ENCODE data around the gene MAP3K2.

Gene MAP3K2

DNA sequence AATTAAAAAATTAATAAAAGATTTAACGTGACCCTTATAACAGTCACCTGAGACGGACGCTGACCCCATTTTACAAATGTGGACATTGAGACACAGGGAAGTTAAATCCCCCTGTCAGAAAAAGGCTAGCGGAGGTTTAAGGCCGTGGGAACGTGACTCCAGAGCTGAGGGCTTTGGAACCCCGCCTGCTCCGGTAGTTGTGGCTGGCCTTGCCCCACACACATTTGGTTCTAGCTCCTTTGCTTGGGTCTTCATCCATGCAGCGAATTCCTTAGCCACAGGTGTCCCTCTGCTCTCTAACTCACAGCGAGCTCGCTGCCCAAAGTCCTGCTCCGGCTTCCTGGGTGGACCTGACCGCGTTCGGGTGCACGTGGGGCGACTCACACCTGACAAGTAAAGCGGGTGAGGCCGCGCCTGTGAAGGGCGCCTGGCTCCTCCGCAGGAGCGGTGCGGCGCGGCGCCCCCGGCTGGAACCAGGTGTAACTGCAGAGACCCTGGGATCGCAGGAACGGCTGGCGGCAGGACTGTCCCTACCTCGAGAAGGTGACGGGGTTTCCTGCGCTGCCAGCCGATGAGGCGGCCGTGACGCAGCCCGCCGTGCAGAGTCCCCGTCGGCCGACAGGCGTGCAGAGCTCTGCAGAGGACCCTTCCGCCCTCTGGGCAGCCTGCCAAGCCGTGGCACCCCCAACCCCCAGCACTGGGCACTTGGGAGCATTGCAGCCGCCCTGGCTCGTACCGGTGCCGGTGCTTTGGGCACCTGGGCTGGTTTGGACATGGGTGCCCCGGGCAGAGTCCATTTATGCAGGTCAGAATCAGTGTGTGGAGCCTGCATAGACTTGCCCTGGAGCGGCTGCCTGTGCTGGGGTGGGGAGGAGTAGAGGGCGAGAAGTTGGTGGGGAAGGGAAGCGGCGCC lies 28.1 kb upstream of the MAP3K2 start:
- H3K36me3 ChIP-seq (replicated peaks in 1 of 2; ENCODE audit: control insufficient read depth in 2 of 2, insufficient read depth in 2 of 2, low read length in 2 of 2): no peaks in the 10 kb centered on the region
- H3K9me3 ChIP-seq (replicated peaks in 1 of 2; ENCODE audit: control insufficient read depth in 2 of 2, insufficient read depth in 1 of 2, low read depth in 1 of 2, low read length in 2 of 2): peaks cover 0 to 7% of the 10 kb centered on the region in 2 donors
- H4K8ac ChIP-seq (ENCODE audit: low read depth, low read length): no peak overlapping the region
- no peak overlapping the region for H2BK120ac ChIP-seq (ENCODE audit: low read depth, low read length)
- H3K27me3 ChIP-seq (ENCODE audit: control insufficient read depth in 3 of 3, insufficient read depth in 3 of 3, low read depth in 1 of 3, low read length in 3 of 3): peaks cover 5 to 63% (median 21%) of the 10 kb centered on the region in 3 experiments
- H3K27ac ChIP-seq (replicated peaks; ENCODE audit: low read length): no peak overlapping the region
- peak overlapping the region; percentile 71 for H3K4me2 ChIP-seq (ENCODE audit: insufficient read depth, low read length, poor library complexity, severe bottlenecking)
- no peak overlapping the region for H4K91ac ChIP-seq (ENCODE audit: low read depth, low read length, poor library complexity)
- peak overlapping the region; percentile 83 for H2BK5ac ChIP-seq (ENCODE audit: low read length)
- H2BK12ac ChIP-seq (ENCODE audit: low read length): no peak overlapping the region
- no peak overlapping the region for H3K4ac ChIP-seq (ENCODE audit: low read length)
- peak overlapping the region; percentile 23 to 67 for H3K4me3 ChIP-seq (ENCODE audit: low read length in 2 of 2)
- no CpG with 5 or more reads among the region's 55 CpGs for WGBS, 2 donors (ENCODE audit: extremely low coverage in 2 of 2, insufficient read length in 2 of 2, insufficient replicate concordance in 1 of 2)
- peak overlapping the region; percentile 88 for H3K18ac ChIP-seq (ENCODE audit: low read length)
- H3K4me1 ChIP-seq (ENCODE audit: control insufficient read depth in 2 of 2, insufficient read depth in 1 of 2, low read depth in 1 of 2, low read length in 2 of 2): peaks cover 0 to 4% of the 10 kb centered on the region in 2 donors
- H2AK5ac ChIP-seq (ENCODE audit: low read depth, low read length): no peak overlapping the region
- peak overlapping the region; percentile 91 for H2AFZ ChIP-seq (ENCODE audit: low read length)
- peak overlapping the region; percentile 75 for H3K23ac ChIP-seq (ENCODE audit: low read depth, low read length, poor library complexity)
- H3K79me1 ChIP-seq (ENCODE audit: low read depth, low read length): no peaks in the 10 kb centered on the region
- H3K9ac ChIP-seq (ENCODE audit: low read depth, low read length, poor library complexity): no peak overlapping the region
- H3K14ac ChIP-seq (ENCODE audit: low read length): peak overlapping the region; percentile 91
- peak overlapping the region; percentile 59 for H2BK15ac ChIP-seq (ENCODE audit: low read length)
- peak; percentile 58 for DNase-seq (ENCODE audit: low spot score)

DNA sequence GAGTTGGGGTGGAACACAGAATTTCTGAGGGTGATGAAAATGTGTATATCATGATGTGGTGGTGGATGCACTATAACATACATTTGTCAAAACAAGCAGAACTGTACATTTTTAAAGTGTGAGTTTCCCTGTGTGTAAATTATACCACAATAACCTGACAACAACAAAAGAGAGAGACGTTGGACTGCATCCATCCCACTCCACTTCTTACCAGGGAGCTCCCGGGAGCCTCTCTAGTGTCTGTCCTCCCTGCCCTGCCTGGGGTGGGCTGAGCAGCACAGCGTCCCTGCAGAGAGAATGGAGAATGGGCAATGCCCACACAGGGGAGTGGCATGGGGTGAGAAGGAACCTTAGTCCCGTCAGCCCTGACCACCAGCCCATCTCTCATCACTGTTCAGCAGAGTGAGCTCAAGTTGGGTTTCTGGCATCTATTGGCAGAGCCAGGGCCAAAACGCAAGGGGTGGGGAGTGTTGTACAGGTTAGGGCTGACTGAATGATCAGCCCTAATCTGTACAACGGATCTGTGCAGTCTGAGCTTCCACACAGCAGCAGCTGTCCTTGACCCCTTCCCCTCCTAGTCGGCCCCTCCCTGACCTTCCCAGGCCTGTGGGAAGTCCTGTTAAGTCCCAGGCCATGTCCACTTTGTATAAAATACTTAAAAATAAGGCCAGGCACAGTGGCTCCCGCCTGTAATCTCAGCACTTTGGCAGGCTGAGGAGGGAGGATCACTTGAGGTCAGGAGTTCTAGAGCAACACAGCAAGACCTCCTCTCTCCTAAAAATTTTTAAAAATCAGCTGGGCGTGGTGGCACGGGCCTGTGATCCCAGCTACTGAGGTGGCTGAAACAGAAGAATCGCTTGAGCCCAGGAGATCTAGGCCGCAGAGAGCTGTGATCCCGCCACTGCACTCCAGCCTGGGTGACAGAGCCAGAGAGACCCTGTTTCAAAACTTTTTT lies 27.1 kb upstream of the MAP3K2 start:
- Histone ChIP-seq H2BK15ac (ENCODE audit: low read length) (no peak overlapping the region), H2BK120ac (ENCODE audit: low read depth, low read length) (no peak overlapping the region), H3K27ac (replicated peaks; ENCODE audit: low read length) (no peak overlapping the region), H3K4me3 (ENCODE audit: low read length in 2 of 2) (no peak overlapping the region), H2BK5ac (ENCODE audit: low read length) (no peak overlapping the region), H2AK5ac (ENCODE audit: low read depth, low read length) (no peak overlapping the region), H3K4me2 (ENCODE audit: insufficient read depth, low read length, poor library complexity, severe bottlenecking) (no peak overlapping the region), H3K79me1 (ENCODE audit: low read depth, low read length) (no peaks in the 10 kb centered on the region), H3K4me1 (ENCODE audit: control insufficient read depth in 2 of 2, insufficient read depth in 1 of 2, low read depth in 1 of 2, low read length in 2 of 2) (peaks cover 0 to 4% of the 10 kb centered on the region in 2 donors), H3K9me3 (replicated peaks in 1 of 2; ENCODE audit: control insufficient read depth in 2 of 2, insufficient read depth in 1 of 2, low read depth in 1 of 2, low read length in 2 of 2) (peaks cover 0 to 7% of the 10 kb centered on the region in 2 donors), H3K23ac (ENCODE audit: low read depth, low read length, poor library complexity) (peak overlapping the region; percentile 86), H3K14ac (ENCODE audit: low read length) (no peak overlapping the region), H4K91ac (ENCODE audit: low read depth, low read length, poor library complexity) (no peak overlapping the region), H4K8ac (ENCODE audit: low read depth, low read length) (no peak overlapping the region), H3K18ac (ENCODE audit: low read length) (no peak overlapping the region), H3K4ac (ENCODE audit: low read length) (no peak overlapping the region), H3K27me3 (ENCODE audit: control insufficient read depth in 3 of 3, insufficient read depth in 3 of 3, low read depth in 1 of 3, low read length in 3 of 3) (peaks cover 5 to 53% (median 20%) of the 10 kb centered on the region in 3 experiments), H2AFZ (ENCODE audit: low read length) (no peak overlapping the region), H2BK12ac (ENCODE audit: low read length) (peak overlapping the region; percentile 31), H3K9ac (ENCODE audit: low read depth, low read length, poor library complexity) (no peak overlapping the region), H3K36me3 (replicated peaks in 1 of 2; ENCODE audit: control insufficient read depth in 2 of 2, insufficient read depth in 2 of 2, low read length in 2 of 2) (no peaks in the 10 kb centered on the region)
- no peak for DNase-seq (ENCODE audit: low spot score)
- no CpG with 5 or more reads among the region's 13 CpGs for WGBS, 2 donors (ENCODE audit: extremely low coverage in 2 of 2, insufficient read length in 2 of 2, insufficient replicate concordance in 1 of 2)

DNA sequence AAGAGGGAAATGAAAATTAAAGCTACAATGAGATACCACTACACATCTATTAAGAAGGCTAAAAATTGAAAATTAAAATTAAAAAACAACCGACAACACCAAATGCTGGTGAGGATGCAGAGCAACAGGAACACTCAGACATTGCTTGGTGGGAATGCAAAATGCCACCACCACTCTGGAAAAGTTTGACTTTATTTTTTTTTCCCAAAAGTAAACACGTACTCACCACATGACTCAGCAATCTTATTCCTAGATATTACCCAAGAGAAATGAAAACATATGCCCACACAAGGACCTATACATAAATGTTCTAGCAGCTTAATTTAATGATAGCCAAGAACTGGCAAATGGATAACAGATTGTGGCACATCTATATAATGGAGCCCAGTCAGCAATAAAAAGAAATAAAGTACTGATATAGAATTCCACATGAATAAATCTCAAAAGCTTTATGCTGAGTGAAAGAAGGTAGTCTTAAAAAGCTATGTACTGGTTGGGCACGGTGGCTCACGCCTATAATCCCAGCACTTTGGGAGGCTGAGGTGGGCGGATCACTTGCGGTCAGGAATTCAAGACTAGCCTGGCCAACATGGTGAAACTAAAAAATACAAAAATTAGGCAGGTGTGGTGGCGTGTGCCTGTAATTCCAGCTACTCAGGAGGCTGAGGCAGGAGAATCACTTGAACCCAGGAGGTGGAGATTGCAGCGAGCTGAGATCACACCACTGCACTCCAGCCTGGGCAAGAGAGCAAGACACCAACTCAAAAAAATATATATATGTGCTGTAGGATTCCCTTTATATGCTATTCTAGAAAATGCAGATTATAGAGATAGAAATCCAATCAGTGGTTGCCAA lies 26.2 kb upstream of the MAP3K2 start:
- no peak overlapping the region for H2BK5ac ChIP-seq (ENCODE audit: low read length)
- H2AFZ ChIP-seq (ENCODE audit: low read length): no peak overlapping the region
- no peak overlapping the region for H3K4me3 ChIP-seq (ENCODE audit: low read length in 2 of 2)

More for the DNA sequence above, 26.2 kb upstream of the MAP3K2 start:
- no peak for DNase-seq (ENCODE audit: low spot score)
- H3K18ac ChIP-seq (ENCODE audit: low read length): no peak overlapping the region
- H3K79me1 ChIP-seq (ENCODE audit: low read depth, low read length): no peaks in the 10 kb centered on the region
- no peak overlapping the region for H4K91ac ChIP-seq (ENCODE audit: low read depth, low read length, poor library complexity)
- no peak overlapping the region for H4K8ac ChIP-seq (ENCODE audit: low read depth, low read length)
- H2AK5ac ChIP-seq (ENCODE audit: low read depth, low read length): no peak overlapping the region
- H2BK120ac ChIP-seq (ENCODE audit: low read depth, low read length): no peak overlapping the region
- WGBS, 2 donors (ENCODE audit: extremely low coverage in 2 of 2, insufficient read length in 2 of 2, insufficient replicate concordance in 1 of 2): no CpG with 5 or more reads among the region's 8 CpGs
- H3K23ac ChIP-seq (ENCODE audit: low read depth, low read length, poor library complexity): no peak overlapping the region
- H3K9ac ChIP-seq (ENCODE audit: low read depth, low read length, poor library complexity): no peak overlapping the region
- no peak overlapping the region for H3K4me2 ChIP-seq (ENCODE audit: insufficient read depth, low read length, poor library complexity, severe bottlenecking)
- H3K4ac ChIP-seq (ENCODE audit: low read length): no peak overlapping the region
- peaks cover 5 to 44% (median 20%) of the 10 kb centered on the region in 3 experiments for H3K27me3 ChIP-seq (ENCODE audit: control insufficient read depth in 3 of 3, insufficient read depth in 3 of 3, low read depth in 1 of 3, low read length in 3 of 3)
- no peak overlapping the region for H2BK15ac ChIP-seq (ENCODE audit: low read length)
- no peaks in the 10 kb centered on the region for H3K36me3 ChIP-seq (replicated peaks in 1 of 2; ENCODE audit: control insufficient read depth in 2 of 2, insufficient read depth in 2 of 2, low read length in 2 of 2)
- no peak overlapping the region for H3K27ac ChIP-seq (replicated peaks; ENCODE audit: low read length)
- no peak overlapping the region for H3K14ac ChIP-seq (ENCODE audit: low read length)
- peaks cover 0 to 4% of the 10 kb centered on the region in 2 donors for H3K4me1 ChIP-seq (ENCODE audit: control insufficient read depth in 2 of 2, insufficient read depth in 1 of 2, low read depth in 1 of 2, low read length in 2 of 2)
- H2BK12ac ChIP-seq (ENCODE audit: low read length): no peak overlapping the region
- H3K9me3 ChIP-seq (replicated peaks in 1 of 2; ENCODE audit: control insufficient read depth in 2 of 2, insufficient read depth in 1 of 2, low read depth in 1 of 2, low read length in 2 of 2): peaks cover 0 to 7% of the 10 kb centered on the region in 2 donors
